ENCODE measurements around the gene CELF3.
A peak's percentile ranks its signal among the peaks of the same experiment; 100 is the strongest.

The CELF3 gene

DNA sequence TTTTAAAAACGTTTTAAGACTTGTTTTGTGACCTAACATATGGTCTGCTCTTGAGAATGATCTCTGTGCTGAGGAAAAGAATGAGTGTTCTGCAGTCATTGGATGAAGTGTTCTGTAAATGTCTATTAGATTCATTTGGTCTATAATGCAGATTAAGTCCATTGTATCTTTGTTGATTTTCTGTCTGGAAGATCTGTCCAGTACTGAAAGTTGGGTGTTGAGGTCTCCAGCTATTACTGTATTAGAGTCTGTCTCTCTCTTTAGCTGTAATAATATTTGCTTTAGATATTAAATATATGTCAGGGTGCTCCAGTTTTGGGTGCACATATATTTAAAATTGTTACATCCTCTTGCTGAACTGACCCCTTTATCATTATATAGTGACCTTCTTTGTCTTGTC lies 43.2 kb downstream of the CELF3 start:
- no peak overlapping the region for H3K27ac ChIP-seq
- no peak for TF ChIP-seq CTCF (conservative IDR thresholded peaks at IDR 0.05)

DNA sequence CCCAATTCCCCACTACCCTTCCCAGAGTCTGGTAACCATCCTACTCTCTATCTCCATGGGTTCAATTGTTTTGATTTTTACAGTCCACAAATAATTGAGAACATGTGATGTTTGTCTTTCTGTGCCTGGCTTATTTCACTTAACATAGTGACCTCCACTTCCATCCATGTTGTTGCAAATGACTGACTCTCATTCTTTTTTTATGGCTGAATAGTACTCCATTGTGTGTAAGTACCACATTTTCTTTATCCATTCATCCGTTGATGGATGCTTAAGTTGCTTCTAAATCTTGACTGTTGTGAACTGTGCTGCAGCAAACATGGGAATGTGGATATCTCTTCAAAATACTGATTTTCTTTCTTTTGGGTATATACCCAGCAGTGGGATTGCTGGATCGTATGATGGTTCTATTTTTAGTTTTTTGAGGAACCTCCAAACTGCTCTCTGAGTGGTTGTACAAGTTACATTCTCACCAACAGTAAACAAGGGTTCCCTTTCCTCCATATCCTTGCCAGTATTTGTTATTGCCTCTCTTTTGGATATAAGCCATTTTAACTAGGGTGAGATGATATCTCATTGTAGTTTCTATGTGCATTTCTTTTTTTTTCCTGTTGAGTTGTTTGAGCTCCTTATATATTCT lies 46.4 kb downstream of the CELF3 start:
- peak overlapping the region; percentile 52 for H3K27ac ChIP-seq

DNA sequence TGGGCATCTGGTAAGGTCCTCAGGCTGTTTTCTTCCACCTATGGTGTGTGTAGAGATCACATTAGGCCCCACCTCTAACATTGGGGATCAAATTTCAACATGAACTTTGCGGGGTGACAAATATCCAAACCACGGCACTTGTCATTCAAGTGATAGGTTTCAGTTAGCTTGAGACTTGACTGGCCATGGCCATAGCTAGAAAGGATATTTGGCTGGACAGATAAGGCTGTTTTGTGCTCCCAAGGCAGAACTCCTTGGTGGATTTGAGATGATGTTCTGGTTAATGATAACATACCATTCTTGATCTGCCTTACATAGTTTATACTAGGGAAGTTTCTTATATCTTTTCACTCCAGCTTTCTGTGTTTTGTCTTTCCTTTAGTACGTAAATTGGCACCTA lies 48.5 kb downstream of the CELF3 start:
- no peak overlapping the region for H3K27ac ChIP-seq
- TF ChIP-seq CTCF (conservative IDR thresholded peaks at IDR 0.05): no peak

DNA sequence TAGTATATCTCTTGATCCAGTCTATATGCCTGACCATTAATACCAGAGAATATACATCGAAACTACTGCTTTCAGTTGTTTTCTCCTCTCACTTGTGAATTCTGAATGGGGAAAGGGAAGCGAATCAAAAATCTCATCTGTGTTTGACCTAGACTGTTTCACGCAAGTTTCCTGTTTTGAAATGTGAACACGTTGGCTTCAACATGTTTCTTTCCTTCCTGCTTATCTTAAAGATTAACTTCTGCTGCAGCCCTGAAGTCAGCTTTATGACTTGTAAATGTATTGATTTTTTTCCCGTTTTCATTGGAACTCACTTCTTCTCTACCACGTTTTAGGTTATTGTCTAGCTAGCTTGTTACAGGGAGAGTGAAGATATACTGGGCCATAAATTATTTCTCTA lies 54.9 kb downstream of the CELF3 start:
- TF ChIP-seq CTCF (conservative IDR thresholded peaks at IDR 0.05): no peak
- peak overlapping the region; percentile 45 for H3K27ac ChIP-seq

DNA sequence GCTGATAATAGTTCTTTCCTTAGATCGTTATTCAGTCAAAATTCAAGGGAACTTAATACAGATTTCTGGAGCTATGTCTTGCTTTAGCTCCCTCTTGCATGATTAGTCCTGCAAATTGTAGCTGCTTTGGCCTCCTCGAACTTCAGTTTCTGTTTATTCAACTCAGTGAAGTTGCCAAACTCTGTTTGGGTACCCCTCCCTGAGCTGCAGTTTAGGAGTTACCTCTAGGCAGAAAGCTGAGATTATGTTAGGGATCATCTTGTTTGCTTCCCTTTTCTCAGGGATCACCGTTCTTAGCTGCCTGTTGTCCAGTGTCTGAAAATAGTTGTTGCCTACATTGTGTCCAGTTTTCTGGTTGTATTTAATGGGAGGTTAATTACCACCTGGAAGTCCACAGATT lies 61.2 kb downstream of the CELF3 start:
- H3K27ac ChIP-seq: no peak overlapping the region
- no peak for TF ChIP-seq CTCF (conservative IDR thresholded peaks at IDR 0.05)

DNA sequence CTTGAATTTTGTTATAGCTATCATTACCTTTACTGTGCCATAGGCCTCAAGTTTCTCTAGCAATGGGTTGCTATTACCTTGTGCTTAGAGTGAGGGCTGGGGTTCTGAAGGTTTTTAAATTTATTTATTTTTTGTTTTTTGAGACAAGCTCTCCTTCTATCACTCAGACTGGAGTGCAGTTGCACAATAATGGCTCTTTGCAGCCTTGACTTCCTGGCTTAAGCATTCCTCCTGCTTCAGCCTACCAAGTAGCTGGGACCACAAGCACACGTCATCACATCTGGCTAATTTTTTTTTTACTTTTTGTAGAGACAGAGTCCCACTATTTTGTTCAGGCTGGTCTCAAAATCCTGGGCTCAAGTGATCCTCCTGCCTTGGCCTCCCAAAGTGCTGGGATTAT lies 63.2 kb downstream of the CELF3 start:
- TF ChIP-seq CTCF (conservative IDR thresholded peaks at IDR 0.05): no peak
- H3K27ac ChIP-seq: no peak overlapping the region
